Endothelial cell (in vitro differentiated cells): ENCODE data around the gene CDSN. TPM values are rescaled to one million over a fixed set of nuclear protein-coding genes. Genes with fewer than 3 reads are reported as not detected.
A peak's percentile ranks its signal among the peaks of the same experiment; 100 is the strongest.

Experiments used
- DNase-seq: peaks from one replicate; pipeline ENCODE4 v3.0.0; 2021; ENCODE audit warnings: low spot score
- H3K27ac Mint-ChIP-seq: one replicate; pipeline ENCODE4 v1.8.0; 2021; ENCODE audit warnings: mixed read lengths, inconsistent platforms; ENCODE audit not compliant: unreplicated experiment
- H3K27me3 Mint-ChIP-seq: one replicate; pipeline ENCODE4 v1.8.0; 2021; ENCODE audit warnings: mild to moderate bottlenecking, moderate library complexity, mixed read lengths, inconsistent platforms; ENCODE audit not compliant: unreplicated experiment
- H3K36me3 Mint-ChIP-seq: one replicate; pipeline ENCODE4 v1.8.0; 2021; ENCODE audit warnings: mild to moderate bottlenecking, low read depth, mixed read lengths, inconsistent platforms; ENCODE audit not compliant: unreplicated experiment
- H3K4me1 Mint-ChIP-seq: one replicate; pipeline ENCODE4 v1.8.0; 2021; ENCODE audit warnings: mild to moderate bottlenecking, mixed read lengths, inconsistent platforms; ENCODE audit not compliant: unreplicated experiment
- H3K4me3 Mint-ChIP-seq: one replicate; pipeline ENCODE4 v1.8.0; 2021; ENCODE audit warnings: mild to moderate bottlenecking, mixed read lengths, inconsistent platforms; ENCODE audit not compliant: unreplicated experiment
- H3K9me3 Mint-ChIP-seq: one replicate; pipeline ENCODE4 v1.8.0; 2021; ENCODE audit warnings: mixed read lengths, inconsistent platforms; ENCODE audit not compliant: unreplicated experiment
- total RNA-seq: library from RNA; stranded (reverse); fragmentation: NEBNext Ultra II Directional; extraction: Animal tissue kit (Norgen Biotek cat#: 25700); gene quantifications from one replicate; pipeline ENCODE4 v1.2.1, GENCODE V29; 2021; ENCODE audit not compliant: unreplicated experiment
- TF ChIP-seq, protein P1 (sequence below): fragments of 200-600 bp; sonication (generic); IDR thresholded peaks from one replicate; pipeline ENCODE4 v1.5.0; 2021; ENCODE audit warnings: antibody characterized with exemption; ENCODE audit not compliant: unreplicated experiment

CDSN gene
- total RNA-seq, 1 donor from 2014 or later, result not detected

DNA sequence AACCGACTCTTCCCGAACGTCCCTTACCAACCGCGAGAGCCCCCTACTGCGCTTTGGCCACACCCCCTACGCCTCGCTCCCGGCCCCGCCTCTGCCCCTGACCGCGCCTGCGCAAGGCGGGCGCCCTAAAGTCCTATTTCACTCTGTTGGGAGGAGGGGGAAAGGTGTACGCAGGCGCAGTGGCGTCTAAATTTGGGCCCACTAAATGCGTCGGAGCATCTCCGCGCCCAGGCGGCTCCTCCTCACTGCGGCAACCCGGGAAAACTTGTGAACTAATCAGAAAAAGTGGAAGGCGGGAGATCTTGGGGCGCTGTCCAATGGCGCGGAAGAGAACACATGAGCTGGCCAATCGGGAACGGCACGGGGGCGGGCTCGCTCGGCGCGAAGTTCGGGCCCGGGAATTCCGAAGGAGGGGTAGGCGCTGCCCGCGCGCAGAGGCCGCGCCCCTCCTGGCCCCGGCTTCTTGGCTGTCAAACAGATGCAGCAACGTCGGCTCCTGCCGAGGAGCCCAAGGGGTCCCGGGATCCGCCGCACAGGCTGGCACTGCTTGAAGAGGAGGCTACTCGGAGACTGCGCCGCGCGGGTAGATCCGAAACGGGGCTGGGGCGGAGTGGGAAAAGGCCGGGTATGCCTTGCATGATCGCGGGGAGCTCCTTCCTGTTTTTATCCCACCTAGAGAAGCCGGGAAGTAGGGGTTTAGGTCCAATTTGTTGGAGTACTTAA is 38.1 kb upstream of the CDSN start, which contains the start of gene TCF19:
TCF19 (plus strand) TSS at position 450 of the 723 bp plus-strand sequence. CDS start 881 bp downstream, outside the sequence.
- Mint-ChIP-seq H3K4me1 (peaks cover 2% of the 10 kb centered on the region), H3K4me3 (peak within 1 kb of the TSS; percentile 97), H3K27me3 (peaks cover 4% of the 10 kb centered on the region), H3K9me3 (no peaks in the 10 kb centered on the region), H3K36me3 (peaks cover 3% of the 10 kb centered on the region), H3K27ac (peak within 1 kb of the TSS; percentile 92)
- DNase-seq, result peak; percentile 95
- TF ChIP-seq, protein P1, sequence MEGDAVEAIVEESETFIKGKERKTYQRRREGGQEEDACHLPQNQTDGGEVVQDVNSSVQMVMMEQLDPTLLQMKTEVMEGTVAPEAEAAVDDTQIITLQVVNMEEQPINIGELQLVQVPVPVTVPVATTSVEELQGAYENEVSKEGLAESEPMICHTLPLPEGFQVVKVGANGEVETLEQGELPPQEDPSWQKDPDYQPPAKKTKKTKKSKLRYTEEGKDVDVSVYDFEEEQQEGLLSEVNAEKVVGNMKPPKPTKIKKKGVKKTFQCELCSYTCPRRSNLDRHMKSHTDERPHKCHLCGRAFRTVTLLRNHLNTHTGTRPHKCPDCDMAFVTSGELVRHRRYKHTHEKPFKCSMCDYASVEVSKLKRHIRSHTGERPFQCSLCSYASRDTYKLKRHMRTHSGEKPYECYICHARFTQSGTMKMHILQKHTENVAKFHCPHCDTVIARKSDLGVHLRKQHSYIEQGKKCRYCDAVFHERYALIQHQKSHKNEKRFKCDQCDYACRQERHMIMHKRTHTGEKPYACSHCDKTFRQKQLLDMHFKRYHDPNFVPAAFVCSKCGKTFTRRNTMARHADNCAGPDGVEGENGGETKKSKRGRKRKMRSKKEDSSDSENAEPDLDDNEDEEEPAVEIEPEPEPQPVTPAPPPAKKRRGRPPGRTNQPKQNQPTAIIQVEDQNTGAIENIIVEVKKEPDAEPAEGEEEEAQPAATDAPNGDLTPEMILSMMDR, result no peak

GRCh38 chr6:31157513-31158139 is 37.4 kb upstream of the CDSN start, which contains the start of gene CCHCR1:
TSS of gene CCHCR1 (minus strand) at chr6:31157802. CDS start at chr6:31157600, 202 bp downstream.
- TF ChIP-seq, protein P1, result no peak
- Mint-ChIP-seq H3K27me3 (peaks cover 4% of the 10 kb centered on the region), H3K9me3 (no peaks in the 10 kb centered on the region), H3K36me3 (peaks cover 3% of the 10 kb centered on the region), H3K4me3 (peak within 1 kb of the TSS; percentile 97), H3K27ac (peak within 1 kb of the TSS; percentile 92), H3K4me1 (peaks cover 2% of the 10 kb centered on the region)
- no peak for DNase-seq

GRCh38 chr6:31156641-31157040 is 36.4 kb upstream of the CDSN start:
- peaks cover 4% of the 10 kb centered on the region for H3K36me3 Mint-ChIP-seq
- H3K4me1 Mint-ChIP-seq, result peaks cover 2% of the 10 kb centered on the region
- peaks cover 4% of the 10 kb centered on the region for H3K27me3 Mint-ChIP-seq
- no peak overlapping the region for H3K27ac Mint-ChIP-seq
- TF ChIP-seq, protein P1, result no peak
- H3K4me3 Mint-ChIP-seq, result no peak overlapping the region
- H3K9me3 Mint-ChIP-seq, result no peaks in the 10 kb centered on the region
- no peak for DNase-seq

GRCh38 chr6:31154436-31154835 is 34.2 kb upstream of the CDSN start:
- Mint-ChIP-seq H3K9me3 (no peaks in the 10 kb centered on the region), H3K4me3 (no peak overlapping the region), H3K27ac (no peak overlapping the region), H3K36me3 (peaks cover 7% of the 10 kb centered on the region), H3K27me3 (peaks cover 4% of the 10 kb centered on the region), H3K4me1 (peaks cover 2% of the 10 kb centered on the region)
- no peak for DNase-seq
- TF ChIP-seq, protein P1, result no peak

- TF ChIP-seq, protein P1, result no peak
- Mint-ChIP-seq H3K27me3 (peaks cover 4% of the 10 kb centered on the region), H3K27ac (no peak overlapping the region), H3K36me3 (peaks cover 7% of the 10 kb centered on the region), H3K4me3 (no peak overlapping the region), H3K9me3 (no peaks in the 10 kb centered on the region), H3K4me1 (no peaks in the 10 kb centered on the region)
- no peak for DNase-seq
Measured at GRCh38 chr6:31152781-31153180, 32.5 kb upstream of the CDSN start.
